Inflammatory macrophage treated with lipopolysaccharide for 4 hours (primary cell): ENCODE data around the gene ATP5F1E.

Experiments
- DNase-seq: peaks from one replicate; pipeline ENCODE4 v3.0.0-alpha.2; 2020

The ATP5F1E gene

DNA sequence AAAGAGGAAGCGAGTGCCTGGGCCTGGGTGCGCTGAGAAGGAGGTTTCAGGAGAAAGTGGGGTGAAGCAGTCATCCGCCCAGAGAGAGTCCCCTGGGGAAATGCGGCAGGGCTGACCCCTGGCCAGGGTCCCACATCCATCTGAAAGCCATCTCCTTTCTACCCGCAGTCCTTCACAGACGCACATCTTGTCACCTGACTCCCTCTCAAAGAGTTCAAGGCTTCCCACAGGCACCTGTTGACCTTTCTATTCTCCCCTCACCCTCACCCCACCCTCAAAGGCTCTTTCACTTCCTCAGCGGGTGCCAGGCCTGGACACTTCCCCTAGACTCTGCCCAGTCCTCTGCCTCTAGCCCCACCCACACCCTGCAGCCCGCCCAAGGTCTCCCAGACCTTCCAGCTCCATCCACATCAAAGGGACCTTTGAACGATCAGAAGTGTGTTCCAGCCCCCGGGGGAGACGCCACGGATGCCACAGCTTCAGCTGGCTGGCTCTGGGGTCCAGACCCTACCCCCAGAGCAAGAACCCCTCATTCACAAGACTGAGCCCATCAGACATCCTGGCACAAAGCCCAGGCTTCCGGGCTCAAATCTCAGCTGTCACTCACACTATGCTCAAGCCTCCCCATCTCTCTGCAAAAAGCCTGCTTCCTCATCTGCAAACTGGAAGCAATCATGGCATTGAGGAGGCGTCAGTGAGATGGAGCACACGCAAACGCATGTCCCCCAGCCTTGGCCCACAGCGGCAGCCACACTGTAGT, 27.2 kb downstream of the ATP5F1E start:
- DNase-seq: peak; percentile 89

DNA sequence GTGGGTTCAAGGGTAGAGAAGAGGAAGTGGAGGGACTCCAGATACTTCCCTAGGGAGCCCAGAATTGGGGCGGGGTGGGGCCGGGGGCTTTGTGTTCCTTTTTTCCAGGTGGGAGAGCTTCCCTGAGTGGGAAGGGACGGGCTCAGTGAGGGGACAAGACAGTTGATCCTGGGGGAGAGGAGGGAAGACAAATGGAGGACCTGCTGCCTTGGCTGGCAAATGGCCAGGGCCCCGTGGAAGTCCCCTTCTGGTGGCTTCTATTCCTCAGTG, 27.7 kb downstream of the ATP5F1E start:
- peak; percentile 92 for DNase-seq

DNA sequence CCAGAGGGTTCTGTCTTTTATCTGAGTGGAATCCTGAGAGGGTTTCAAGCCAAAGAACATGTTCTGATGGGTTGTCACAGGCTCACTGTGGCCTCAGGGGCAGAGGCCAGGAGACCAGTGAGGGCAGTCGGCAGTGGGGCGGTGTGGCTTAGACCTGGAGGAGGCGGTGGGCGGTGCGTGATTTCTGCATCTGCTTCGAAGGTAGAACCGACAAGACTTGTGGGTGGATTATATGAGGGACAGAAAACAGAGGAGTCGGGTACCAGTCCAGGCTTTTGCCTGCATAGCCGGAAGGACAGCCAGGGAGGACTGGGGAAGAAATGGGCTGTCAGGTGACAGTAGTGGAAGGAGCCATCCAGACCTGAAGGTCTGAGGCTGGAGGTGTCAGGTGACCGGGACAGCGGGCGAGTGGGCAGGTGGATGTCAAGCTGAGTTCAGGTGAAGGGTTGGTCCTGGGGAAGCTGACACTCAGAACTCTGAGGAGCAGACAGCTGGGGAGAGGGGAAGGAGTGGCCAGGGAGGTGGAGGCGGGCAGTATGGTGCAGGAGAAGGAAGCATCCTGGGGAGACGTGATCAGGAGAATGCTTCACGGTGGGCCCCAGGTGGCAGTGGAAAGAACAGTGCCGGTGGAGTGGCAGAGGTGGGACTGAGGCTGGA, 28.2 kb downstream of the ATP5F1E start:
- no peak for DNase-seq

DNA sequence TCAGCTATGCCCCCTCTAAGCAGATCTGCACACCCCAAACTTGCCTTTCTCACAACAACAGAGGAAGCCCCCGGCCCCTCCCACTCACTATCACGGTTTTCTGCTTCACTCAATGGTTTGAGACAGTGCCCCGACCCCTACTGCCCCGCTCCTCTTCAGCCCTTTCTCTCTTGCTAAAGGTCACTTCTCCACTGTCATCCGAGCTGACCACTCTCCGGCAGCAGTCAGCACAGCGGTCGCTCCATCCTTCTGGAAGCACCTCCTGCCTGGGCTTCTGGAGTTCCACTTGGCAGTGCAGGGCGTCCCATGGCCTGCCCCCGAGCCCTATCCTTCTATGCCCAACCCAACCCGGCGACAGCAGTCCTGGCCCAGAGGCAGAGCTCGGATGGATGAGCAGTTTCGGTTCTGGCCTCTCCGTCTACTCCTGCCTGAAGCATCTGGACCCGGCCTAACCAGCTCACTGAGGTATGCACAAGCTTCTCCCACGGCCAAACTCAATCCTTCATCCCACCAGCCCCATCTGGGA, 29.2 kb downstream of the ATP5F1E start:
- no peak for DNase-seq

DNA sequence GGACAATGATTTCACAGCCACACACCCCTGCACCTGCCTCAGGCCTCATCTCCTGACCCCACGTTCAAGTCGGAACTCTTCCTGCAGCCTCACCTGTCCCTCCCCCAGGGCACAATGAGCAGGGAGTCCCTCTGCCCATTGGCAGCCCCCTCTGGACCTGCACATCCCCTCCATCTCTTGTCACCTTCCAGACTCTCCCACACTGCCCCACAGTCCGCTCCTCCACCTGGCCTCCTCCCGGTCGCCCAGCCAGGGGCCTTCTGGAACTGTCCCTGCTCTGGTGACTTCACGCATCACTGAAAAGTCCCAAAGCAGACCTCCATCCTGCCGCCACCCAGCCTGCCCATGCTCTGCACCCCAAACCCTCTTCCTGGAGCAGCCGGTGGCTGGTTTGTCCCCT, 29.7 kb downstream of the ATP5F1E start:
- DNase-seq: no peak

DNA sequence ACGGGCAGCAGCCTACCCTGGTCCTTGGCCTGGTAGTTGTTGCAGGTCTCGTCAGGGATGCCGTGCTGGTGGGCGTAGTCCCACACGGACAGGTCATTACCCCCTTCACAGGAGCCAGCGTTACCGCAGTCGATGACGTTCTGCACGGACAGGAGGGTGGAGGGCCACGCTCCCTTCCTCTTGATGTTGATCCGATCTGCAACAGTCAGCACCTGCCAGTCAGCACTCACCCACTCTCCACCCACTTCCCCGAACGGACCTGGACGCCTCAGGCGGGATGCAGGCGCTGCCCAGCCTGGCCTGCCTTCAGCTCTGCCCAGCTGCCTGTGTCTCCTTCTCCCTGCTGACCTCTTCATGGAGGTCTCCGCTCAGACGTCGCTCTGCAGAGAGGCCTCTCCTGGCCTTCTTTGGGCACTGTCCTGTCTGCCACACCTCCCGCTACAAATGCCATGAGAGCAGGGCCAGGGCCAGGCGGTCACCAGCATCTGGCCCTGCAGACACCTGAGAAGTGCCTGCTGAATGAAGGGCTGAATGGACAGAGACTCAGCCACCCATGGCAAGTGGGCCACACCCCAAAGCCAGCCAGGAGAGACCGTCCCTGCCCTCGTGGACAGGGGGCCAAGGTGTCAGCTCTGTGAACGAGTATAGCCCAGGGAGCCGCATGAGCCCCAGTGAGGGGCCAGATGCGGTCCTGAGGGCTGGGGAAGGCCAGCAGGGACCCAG, 30.5 kb downstream of the ATP5F1E start:
- no peak for DNase-seq

DNA sequence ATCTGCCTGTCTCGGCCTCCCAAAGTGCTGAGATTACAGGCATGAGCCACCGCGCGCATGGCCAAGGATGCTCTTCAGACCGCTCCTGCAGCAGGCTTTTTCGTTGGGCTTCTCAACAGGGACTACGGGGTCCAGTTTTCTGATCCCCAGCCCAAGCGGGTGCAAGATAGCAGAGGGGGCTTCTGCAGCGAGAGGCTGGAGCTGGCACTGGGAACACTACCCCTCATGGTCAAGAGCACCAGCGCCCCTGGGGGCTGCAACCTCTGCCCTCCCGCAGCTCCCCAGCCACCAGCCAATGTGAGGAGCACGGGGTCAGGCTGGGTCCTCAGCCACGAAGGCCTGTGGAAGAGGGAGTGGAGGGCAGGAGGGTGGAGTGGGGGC, 31.1 kb downstream of the ATP5F1E start:
- DNase-seq: no peak

DNA sequence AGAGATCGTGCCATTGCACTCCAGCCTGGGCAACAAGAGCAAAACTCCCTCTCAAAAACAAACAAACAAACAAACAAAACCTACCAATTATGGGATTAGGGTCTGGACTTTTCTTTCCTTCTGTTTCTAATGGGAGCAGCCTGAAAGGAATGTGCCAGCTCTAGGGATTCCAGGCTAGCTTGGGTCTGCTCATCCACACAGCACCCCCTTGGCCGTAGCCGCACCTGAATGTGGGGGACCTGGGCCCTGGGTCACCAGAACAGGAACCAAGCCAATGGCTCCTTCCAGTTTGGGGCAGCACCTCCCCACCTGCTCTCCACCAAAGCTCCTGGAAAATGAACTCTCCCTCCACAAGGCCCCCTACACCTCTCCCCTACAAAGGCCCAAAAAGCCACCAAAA, 31.8 kb downstream of the ATP5F1E start:
- DNase-seq: no peak

DNA sequence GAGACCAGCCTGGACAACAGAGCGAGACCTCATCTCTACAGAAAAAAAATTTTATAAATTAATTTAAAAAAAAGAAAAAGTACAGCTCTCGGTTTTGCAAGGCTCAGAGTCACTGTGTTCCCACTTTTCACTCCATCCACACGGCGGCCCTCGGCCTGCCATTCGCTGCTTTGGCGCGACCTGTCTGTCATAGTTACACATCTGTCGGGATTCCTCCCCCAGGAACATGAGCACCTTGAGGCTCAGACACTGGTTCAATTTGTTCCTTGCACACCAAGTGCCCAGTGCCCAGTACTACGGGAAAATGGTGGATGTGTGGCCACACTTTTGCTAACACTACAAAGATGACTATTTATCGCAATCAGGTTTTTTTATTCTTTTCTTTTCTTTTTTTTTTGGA, 33.5 kb downstream of the ATP5F1E start:
- DNase-seq: no peak

DNA sequence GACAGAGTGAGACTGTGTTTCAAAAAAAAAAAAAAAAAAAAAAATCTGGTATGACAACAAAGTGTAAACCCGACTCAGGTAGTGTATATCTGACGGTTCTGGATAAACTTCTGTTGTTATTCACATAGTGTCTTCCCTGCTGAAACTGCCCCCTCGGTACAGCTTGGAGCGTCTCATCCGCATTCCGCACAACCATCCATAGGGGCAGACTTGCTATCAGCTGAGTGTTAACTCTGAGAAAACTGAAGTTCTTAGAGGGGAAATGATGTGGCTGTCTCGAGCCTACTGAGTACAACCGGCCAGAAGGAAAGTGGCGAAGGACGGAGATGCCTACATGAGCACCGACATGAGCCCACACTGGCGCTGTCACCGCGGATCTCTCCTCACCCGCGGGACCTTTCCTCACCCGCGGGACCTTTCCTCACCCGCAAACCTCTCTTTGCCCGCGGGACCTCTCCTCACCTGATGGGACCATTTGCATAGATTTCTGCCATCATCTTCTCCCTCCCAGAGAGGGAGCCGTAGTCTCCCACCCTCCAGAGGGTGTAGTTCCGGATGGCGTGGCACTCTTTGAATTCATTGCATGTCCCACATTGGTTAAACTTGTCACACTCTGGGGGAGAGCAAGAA, 34.9 kb downstream of the ATP5F1E start:
- DNase-seq: no peak

DNA sequence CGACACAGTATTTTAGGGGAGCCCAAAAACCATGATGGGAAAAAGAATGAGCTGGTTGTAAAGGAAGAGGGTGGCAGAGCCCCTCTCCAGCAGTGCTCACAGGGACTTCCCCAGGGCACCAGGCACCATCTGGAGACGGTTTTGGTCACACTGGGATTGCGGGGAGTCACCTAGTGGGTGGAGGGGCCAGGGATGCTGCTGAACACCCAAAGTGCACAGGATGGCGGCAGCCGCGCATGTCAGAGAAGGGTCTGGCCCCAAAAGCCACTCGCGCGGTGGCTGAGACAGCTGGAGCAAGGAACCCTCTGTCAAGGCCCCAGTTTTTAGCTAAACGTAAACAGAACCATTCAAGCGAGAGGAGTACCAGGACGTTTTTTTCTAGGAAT, 35.9 kb downstream of the ATP5F1E start:
- DNase-seq: no peak

DNA sequence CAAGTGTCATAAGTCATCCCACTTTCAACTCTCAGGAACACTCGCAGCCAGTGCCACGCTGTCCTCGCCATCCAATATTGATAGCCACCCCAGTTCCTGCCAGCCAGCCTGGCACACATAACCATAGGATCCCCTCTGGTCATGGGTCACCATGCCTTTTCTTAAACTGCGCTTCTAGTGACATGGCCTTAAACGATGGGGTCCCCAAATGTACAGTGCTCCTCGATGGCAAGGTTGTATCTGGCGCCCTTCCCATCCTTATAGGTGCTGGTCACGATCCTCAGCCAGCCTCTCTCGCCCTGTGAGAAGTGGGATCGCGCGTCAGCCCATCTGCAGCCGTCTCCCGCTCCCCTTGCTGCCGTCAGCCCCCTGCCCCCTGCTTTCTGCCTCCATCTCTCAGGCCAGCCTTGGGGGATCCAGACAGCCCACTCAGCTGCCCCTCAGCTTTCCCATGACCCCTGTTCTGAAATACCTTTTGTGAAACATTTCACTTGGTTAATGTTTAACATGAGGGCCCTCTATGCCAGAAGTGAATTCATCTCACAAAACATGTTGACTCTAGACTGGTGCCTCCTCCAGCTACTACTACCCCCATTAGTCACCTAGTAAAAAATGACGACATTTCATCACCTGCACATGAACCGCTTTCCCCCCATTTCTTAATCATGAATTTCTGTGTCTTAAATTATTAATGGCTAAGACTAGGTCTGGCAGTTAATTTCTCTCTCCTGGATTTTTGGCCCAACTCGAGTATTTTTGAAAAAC, 36.5 kb downstream of the ATP5F1E start:
- DNase-seq: no peak

DNA sequence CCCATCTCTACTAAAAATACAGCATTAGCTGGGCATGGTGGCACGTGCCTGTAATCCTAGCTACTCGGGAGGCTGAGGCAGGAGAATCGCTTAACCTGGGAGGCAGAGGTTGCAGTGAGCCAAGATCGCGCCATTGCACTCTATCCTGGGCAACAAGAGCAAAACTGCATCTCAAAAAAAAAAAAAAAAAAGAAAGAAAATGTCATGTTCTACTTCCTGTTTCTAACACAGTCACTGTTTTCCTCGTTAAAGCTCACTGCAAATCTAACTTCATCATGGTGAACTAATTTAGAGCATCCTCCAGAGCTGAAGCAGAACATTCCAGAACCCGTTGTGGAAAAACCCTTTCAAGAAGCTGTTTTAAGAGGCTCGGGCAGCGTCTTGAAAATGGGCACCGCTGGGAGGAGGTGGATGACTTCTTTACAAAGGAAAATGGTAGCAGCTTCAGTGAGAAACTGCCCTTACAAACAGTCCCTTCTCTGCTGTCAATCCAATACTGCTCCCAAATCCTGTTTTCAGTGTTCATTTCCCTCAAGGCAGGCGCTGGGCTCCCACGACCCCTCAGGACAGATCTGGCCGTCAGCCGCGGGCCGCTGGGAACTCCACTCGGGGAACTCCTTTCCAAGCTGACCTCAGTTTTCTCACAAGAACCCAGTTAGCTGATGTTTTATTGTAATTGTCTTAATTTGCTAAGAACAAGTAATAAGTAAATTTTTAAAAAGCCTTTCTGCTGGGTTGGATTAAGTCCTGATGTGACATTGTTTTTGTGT, 37.6 kb downstream of the ATP5F1E start:
- no peak for DNase-seq

DNA sequence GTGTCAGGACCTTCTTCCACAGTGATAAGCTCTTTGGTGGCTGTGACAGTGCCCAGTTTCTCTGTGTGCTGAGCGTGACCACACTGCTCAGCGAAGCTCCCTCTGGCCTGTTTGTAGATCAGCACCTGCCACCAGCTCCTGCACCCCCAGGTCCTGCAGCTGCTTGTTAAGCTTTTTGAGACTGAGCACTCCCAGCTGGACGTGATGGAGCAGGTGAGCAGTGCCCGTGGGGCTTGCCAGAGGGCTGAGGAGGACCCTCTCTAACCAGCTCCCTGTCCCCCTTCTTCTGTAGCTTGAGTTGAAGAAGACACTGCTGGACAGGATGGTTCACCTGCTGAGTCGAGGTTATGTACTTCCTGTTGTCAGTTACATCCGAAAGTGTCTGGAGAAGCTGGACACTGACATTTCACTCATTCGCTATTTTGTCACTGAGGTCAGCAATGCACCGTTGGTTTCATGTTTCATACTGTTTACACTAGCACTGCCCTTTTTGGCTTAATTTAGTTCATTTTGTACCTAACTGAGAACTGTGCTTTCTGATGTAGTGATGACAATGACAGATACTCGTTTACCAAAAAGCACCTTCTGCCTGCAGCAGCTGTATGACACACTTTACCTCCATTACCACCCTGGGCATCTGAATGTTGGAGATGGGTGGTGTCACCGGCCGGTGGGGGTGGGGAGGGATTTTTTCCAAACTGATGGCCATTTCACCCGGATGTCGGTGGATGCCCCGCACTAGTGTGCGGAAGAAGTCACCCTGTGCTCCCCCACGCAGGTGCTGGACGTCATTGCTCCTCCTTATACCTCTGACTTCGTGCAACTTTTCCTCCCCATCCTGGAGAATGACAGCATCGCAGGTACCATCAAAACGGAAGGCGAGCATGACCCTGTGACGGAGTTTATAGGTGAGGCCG, 38.5 kb downstream of the ATP5F1E start:
- DNase-seq: no peak

DNA sequence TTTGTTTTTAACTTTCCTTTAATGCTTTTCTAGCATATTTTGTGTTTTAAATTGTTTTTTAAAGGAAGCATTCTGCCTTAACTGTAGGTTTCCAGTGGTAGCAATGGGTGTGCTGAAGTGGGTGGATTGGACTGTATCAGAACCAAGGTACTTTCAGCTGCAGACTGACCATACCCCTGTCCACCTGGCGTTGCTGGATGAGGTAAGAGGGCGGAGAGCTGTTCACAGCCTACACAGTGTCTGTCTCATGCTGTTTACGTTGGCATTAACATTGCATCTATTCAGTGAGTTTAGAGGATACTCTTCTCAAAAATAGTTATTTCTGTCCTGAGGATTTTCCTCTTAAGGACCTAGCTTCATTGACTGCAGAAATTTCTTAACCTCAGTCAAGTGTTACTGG, 39.2 kb downstream of the ATP5F1E start:
- DNase-seq: no peak

DNA sequence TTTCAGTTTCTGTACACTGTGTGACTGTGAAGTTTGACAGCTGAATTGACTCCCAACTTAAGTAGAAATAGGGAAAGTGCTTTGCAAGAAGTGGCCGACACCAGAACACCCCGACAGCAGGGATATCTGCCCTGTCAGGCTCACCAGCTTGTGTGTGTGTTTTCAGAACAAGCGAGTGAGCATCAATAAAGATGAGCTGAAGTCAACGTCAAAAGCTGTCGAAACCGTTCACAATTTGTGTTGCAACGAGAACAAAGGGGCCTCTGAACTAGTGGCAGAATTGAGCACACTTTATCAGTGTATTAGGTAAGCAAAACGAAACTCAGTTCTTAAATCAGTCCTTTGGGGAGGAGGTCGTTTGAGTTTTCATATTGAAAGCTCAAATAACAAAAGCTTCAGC, 40.4 kb downstream of the ATP5F1E start:
- no peak for DNase-seq

DNA sequence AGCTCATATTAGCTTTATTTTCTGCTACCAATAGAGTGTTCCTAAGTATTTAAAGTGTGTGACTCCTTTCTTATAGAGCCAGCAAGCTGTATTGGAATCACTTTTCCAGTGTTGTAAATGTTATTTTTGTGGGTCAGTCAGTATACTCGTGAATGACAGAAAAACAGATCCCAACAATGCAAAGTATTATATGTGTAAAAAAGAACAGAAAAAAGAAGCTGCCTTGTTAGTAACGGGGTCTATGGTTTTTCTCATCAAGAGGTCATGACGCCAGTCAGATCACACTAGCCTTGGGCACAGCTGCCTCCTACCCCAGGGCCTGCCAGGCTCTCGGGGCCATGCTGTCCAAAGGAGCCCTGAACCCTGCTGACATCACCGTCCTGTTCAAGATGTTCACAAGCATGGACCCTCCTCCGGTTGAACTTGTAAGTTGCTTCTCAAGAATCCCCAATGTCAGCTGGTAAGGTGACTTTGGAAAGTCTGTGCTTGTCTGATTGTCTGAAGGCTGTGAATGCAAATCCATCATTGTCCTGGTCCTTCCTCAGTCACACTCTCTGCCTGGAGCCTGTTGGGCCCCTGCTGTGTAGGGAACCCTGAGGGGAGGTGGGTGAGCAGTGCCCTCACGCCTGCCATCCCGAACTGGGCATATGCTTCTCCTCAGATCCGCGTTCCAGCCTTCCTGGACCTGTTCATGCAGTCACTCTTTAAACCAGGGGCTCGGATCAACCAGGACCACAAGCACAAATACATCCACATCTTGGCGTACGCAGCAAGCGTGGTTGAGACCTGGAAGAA, 41.3 kb downstream of the ATP5F1E start:
- no peak for DNase-seq

DNA sequence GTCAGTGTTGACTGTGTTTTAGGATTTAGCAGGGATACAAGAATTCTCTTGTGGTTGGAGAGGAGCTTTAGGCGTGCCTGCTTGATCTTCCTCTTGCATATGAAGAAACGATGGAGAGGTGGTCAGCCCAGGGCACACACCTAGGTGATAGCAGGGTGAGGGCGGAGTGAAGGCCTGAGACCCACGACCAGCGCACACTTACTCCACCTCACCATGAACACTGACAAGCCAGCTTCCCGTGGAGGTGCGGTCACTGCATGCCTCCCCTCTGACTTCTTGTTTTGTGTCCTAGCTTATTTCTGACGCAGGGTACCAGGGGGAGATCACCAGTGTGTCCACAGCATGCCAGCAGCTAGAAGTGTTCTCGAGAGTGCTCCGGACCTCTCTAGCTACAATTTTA, 42.9 kb downstream of the ATP5F1E start:
- no peak for DNase-seq

DNA sequence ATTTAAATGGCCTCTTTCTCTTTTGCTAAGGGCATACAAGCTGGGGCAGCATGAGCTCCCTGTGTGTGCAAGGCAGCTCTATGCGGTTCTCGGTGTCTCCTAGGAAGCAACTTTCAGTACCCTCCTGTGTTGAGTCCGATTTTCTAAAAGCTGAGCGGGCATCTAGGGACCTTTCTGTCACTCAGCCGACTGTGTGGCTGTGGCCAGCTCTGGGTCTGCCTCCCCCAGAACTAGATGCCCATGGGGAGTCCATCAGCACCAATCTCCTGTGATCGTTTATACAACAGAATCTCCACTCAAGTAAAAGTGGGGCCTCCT, 43.6 kb downstream of the ATP5F1E start:
- no peak for DNase-seq

DNA sequence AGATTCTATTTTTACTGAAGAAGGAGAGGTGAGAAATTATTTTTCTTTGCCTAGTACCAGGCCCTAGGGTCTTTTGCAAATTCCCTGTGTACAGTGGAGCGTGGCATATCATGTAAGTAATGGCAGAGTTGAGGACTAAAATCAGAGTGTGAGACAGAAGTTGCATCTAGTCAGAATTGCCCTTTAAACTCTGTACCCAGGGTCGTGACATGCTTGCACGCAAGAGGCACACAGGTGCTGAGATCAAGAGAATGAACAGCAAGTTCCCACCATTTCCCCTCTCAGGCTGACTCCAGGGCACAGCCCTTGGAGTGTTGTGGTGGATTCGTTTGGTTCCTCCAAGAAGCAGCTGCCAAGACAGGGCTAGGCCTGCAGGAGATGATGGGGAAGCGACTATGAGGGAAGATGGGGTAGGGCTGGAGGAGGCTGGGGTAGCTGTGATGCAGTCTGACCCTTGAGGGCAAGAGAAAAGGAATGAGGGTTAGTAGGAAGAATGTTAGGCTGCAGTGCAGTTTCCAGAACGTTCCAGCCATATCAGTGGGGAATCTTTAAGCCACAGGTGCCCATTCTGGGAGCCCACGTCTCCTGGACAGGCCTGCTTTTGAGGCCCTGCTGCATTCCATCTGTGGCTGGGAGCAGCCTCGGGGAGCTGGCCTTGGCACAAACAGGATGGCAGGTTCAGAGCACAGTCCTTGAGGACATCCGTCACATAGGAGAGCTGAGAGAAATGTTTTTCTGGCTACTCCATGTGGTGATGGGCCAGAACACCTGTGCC, 44.2 kb downstream of the ATP5F1E start:
- DNase-seq: no peak
